Panc1 (cell line): ENCODE results near the gene AWAT2. TPM values are rescaled to one million over a fixed set of nuclear protein-coding genes. Genes with fewer than 3 reads are reported as not detected.

Experiments
- ATAC-seq: fragments of 200-7000 bp; cut with Tn5 transposase; 2 replicates; pipeline ENCODE4 v1.9.1; 2020; ENCODE audit warnings: mild to moderate bottlenecking, moderate library complexity
- BruUV-seq: library from RNA; stranded (reverse); fragments of 400-500 nt; replicated peaks from 2 replicates; lab custom pipeline; 2021; lab: Mats Ljungman, UMichigan
- CTCF ChIA-PET: fragments of 300-600 bp; sonication (Branson Sonifier 250); formaldehyde crosslinking; loops from one replicate; lab custom pipeline; 2022; ENCODE audit warnings: antibody characterized with exemption; lab: Charles Lee
- POLR2A ChIA-PET: fragments of 300-600 bp; sonication (Branson Sonifier 250); formaldehyde crosslinking; loops from one replicate; lab custom pipeline; 2022; ENCODE audit warnings: antibody characterized with exemption; lab: Charles Lee
- DNase-seq: peaks from one replicate; pipeline ENCODE4 v3.0.0-alpha.2; 2010; ENCODE audit warnings: low read depth, low spot score
- H3K27ac ChIP-seq: 2 replicates; pipeline ENCODE4 v1.5.1; 2011; ENCODE audit warnings: mild to moderate bottlenecking, low read length, inconsistent platforms
- H3K27me3 ChIP-seq: fragments of 200-500 bp; sonication (Bioruptor generic); 2 replicates; pipeline ENCODE4 v1.6.0; 2014; ENCODE audit warnings: low read length, inconsistent platforms; ENCODE audit not compliant: control insufficient read depth, insufficient read depth
- H3K36me3 ChIP-seq: fragments of 200-500 bp; sonication (Bioruptor generic); 2 replicates; pipeline ENCODE4 v1.5.1; 2014; ENCODE audit warnings: inconsistent platforms, mild to moderate bottlenecking, low read length, moderate library complexity; ENCODE audit not compliant: control insufficient read depth, insufficient read depth
- H3K4me1 ChIP-seq: 2 replicates; pipeline ENCODE4 v1.5.1; 2011; ENCODE audit warnings: inconsistent platforms, mild to moderate bottlenecking, low read length, moderate library complexity; ENCODE audit not compliant: control insufficient read depth, insufficient read depth
- H3K4me3 ChIP-seq, 2 experiments: 2 replicates each; pipeline ENCODE4 v1.5.1; 2011 to 2012; ENCODE audit warnings: low read depth in 2 of 2, low read length in 2 of 2, mild to moderate bottlenecking in 2 of 2, inconsistent platforms in 1 of 2, moderate library complexity in 1 of 2
- H3K9me3 ChIP-seq: fragments of 200-500 bp; sonication (Bioruptor generic); 2 replicates; pipeline ENCODE4 v1.5.1; 2014; ENCODE audit warnings: low read depth, mild to moderate bottlenecking, inconsistent platforms, low read length, moderate library complexity; ENCODE audit not compliant: control insufficient read depth, insufficient read depth
- CTCF ChIP-seq: fragments of 450-650 bp; IDR thresholded peaks from 2 replicates; pipeline ENCODE4 v1.5.1; 2017; ENCODE audit warnings: mild to moderate bottlenecking
- POLR2AphosphoS5 ChIP-seq: IDR thresholded peaks from 2 replicates; pipeline ENCODE4 v1.6.1; 2012; ENCODE audit warnings: mild to moderate bottlenecking, low read depth, low read length, moderate library complexity
- REST ChIP-seq, 2 experiments: IDR thresholded peaks; 2 replicates each; pipeline ENCODE4 v1.6.1; 2011 to 2012; ENCODE audit warnings: low read depth in 2 of 2, control low read depth in 1 of 2, low read length in 1 of 2, mild to moderate bottlenecking in 1 of 2, moderate library complexity in 1 of 2; ENCODE audit not compliant: insufficient read depth in 1 of 2
- SIN3A ChIP-seq: IDR thresholded peaks from 2 replicates; pipeline ENCODE4 v1.6.1; 2012; ENCODE audit warnings: low read depth, mild to moderate bottlenecking, low read length, moderate library complexity, borderline replicate concordance; ENCODE audit not compliant: insufficient read depth
- TCF7L2 ChIP-seq: IDR thresholded peaks from 2 replicates; pipeline ENCODE4 v1.6.1; 2011; ENCODE audit warnings: mild to moderate bottlenecking, low read depth, low read length, inconsistent platforms
- in situ Hi-C: cut with HindIII; loops from 2 replicates; pipeline ENCODE4 v1.10.0; 2016; ENCODE audit warnings: low sequenced_read_pairs, low pct_unique_long_range_greater_than_20kb
- intact Hi-C: fragments of 100-400 bp; cut with micrococcal nuclease; formaldehyde crosslinking; loops from one replicate; pipeline ENCODE4 v1.10.0; 2022; ENCODE audit not compliant: unreplicated experiment
- total RNA-seq: library from RNA; stranded (reverse); gene quantifications from one replicate; pipeline ENCODE4 v1.2.1, GENCODE V29; 2021; ENCODE audit not compliant: unreplicated experiment

Gene AWAT2
- total RNA-seq, 1 experiment from 2014 or later, result not detected

GRCh38 chrX:70084592-70085240 lies 35.0 kb upstream of the AWAT2 start:
- DNase-seq (no peak), ATAC-seq (no peak)
- Histone ChIP-seq H3K36me3 (no peaks in the 10 kb centered on the region), H3K27ac (no peak overlapping the region), H3K27me3 (no peaks in the 10 kb centered on the region), H3K4me1 (no peaks in the 10 kb centered on the region), H3K9me3 (no peaks in the 10 kb centered on the region), H3K4me3 (no peak overlapping the region)
- intact Hi-C loops, result no loop called here
- no peak for TF ChIP-seq POLR2AphosphoS5
- TF ChIP-seq CTCF, result no peak
- TF ChIP-seq TCF7L2, result no peak
- TF ChIP-seq SIN3A, result no peak
- no peak for TF ChIP-seq REST (IDR thresholded peaks at IDR 0.05; ENCODE audit: insufficient read depth in 1 of 2, low read depth in 2 of 2, low read length in 1 of 2)
- in situ Hi-C loops, result no loop called here
- BruUV-seq, result no TSS peak
- CTCF ChIA-PET, result no interaction called here
- POLR2A ChIA-PET, result no interaction called here

GRCh38 chrX:70082723-70083122 lies 33.0 kb upstream of the AWAT2 start:
- no TSS peak for BruUV-seq
- Histone ChIP-seq H3K27ac (no peak overlapping the region), H3K27me3 (no peaks in the 10 kb centered on the region), H3K4me1 (no peaks in the 10 kb centered on the region), H3K4me3 (no peak overlapping the region), H3K36me3 (no peaks in the 10 kb centered on the region), H3K9me3 (no peaks in the 10 kb centered on the region)
- DNase-seq (no peak), ATAC-seq (no peak)
- in situ Hi-C loops (no loop called here), intact Hi-C loops (no loop called here)
- TF ChIP-seq REST (IDR thresholded peaks at IDR 0.05; ENCODE audit: insufficient read depth in 1 of 2, low read depth in 2 of 2, low read length in 1 of 2), result no peak
- TF ChIP-seq POLR2AphosphoS5, result no peak
- TF ChIP-seq CTCF, result no peak
- no peak for TF ChIP-seq TCF7L2
- no peak for TF ChIP-seq SIN3A
- POLR2A ChIA-PET, result no interaction called here
- CTCF ChIA-PET, result interaction anchor here (0.6 kb wide), 1 partner anchor 1404 kb away, joined by 4 read pairs; no protein-coding TSS in a partner anchor
